HK-2 (cell line): ENCODE measurements around the gene KRTAP10-12.

Experiments
- DNase-seq: peaks from one replicate; pipeline ENCODE4 v3.0.0-alpha.2; 2018; ENCODE audit not compliant: unreplicated experiment

KRTAP10-12 gene

DNA sequence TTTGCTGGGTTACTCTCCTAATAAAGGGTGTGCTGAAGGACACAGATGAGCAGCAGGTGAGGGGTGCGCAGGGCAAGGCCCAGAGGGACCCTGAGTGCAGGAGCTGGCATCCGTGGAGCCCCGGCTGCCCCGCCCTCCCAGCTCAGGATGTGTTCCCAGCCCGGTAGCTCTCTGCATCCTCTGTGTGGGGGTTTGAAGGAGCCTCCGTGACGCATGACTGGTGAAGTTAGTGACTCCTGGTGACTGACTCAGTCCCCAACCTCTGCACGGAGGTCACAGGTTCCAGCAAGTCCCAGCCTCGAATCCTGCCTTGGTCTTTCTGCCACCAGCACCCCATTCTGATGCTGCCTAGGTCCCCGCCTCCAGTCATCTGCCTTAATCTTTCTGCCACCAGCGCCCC, 36.0 kb downstream of the KRTAP10-12 start:
- no peak for DNase-seq

DNA sequence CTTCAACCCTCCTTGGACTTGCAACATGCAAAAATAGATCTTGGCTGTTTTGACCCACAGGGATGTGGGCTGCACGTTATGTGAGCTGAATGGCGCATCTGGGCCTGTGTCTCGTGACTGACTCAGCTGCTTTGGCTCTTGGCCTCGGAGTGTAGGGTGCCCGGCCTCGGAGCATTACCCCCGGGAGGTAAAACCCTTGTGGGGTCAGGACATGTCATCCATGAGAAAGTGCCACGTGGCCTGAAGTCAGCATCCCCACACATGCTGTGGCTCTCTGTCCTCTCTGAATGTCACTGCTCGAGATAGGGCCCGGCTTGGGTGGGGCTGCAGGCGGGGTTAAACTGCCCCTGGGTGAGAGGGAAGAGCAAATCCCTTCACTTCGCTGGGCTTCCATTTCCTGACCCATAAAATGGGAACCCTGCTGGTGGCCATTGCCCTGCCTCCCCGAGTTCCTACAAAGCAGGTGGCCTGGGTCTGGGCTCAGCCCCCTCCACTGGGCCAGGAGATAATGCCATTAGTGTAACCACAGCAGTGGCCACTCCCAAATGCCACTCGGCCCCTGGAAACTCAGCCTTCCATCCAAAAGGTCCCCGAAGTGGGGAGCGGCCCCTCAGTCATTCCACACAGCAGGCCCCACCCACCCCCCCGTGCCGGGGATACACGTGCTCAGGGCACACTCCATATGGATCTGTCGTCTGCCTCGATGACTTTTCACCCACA, 37.2 kb downstream of the KRTAP10-12 start:
- DNase-seq: no peak

DNA sequence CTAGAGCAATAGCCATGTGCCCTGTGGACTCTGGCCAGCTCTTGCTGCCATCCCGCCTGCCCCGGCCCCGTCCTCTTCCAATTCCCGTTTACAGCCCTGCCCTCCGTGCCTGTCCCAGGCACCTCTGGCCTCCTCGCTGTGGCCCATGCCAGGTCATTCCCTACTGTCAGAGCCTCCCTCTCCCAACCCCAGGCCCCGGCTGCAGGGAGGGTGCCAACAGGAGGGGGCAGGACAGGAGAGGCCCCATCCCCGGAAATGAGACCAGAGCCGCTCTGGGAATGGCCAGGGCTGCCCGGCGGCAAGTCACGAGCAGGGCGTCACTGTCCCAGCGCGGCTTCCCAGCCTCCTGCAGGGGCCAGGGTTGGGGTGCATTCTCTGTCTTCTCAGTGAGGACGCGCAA, 37.9 kb downstream of the KRTAP10-12 start:
- DNase-seq: no peak

DNA sequence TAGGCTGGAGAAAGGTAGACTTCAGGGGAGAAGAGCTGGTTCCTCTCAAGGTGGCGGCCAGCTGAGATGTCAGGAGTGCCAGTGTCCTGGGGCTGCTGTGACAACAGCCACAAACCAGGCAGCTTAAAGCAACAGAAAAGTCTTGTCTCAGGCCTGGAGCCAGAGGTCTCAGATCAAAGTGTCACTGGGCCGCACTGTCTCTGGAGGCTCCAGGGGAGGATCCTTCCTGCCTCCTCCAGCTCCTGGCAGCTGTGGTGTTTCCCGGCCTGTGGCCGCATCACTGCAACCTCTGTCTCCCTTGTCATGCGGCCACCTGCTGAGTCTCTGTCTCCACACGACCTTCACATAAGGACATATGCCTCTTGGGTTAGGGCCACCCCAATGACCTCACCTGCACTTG, 38.8 kb downstream of the KRTAP10-12 start:
- DNase-seq: no peak

DNA sequence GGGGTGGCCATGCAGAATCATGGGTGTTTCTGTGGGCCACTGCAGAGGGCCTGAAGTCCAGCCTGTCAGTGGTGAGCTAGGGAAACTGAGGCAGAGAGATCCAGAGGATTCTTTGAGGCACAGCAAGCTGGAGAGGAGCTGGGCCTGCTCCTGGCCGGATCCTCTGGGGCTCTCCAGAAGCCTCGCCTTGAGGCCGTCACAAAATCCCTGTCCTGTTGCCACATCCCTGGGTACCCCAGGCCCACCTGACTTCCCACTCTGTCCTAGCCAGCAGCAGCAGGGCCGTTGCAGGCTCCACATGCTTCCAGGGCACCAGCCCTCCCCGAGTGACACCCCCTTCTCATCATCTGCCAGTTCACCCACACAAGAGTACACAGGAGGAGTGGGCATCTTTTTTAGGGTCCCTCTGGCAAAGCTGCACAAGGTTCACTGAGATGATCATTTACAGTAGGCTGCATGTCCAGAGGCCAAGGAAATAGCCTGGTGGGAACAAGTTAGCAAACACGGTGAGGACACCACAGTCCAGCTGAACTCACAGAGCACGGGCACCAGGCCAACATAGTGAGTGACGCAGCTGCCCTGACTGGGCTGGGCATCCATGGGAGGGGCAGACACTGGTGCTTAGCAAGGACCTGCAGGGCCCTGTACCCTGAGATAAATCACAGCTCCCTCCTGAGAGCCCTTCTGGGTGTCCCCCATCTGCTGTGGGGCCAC, 39.5 kb downstream of the KRTAP10-12 start:
- no peak for DNase-seq

DNA sequence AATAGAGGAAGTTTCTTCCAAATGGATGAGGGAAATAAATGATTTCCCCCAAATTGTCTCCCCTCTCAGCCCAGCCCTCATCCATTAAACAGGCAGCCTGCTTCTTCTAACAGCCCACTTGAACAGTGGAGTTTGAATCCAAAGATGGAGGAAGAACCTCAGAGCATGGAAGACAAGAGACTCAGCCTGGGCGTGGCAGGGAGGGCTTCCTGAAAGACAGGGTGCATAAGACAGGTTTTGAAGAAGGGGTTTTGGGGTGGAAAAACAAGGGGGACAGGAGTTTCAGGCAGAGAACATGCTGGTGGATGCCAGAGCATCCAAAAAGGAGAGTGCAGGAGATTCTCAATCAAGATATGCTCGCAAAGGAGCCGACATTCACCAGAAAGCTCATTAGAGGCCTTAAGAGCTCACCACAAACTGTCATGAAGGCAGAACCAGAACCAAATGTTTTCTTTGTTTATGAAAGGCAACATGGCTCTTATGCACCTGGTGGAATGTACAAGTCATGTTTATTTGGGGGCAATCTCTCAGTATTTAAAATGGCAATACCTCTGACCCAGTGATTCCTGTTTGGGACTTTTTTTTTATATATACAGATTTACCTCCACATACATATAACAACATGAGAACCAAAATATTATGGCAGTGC, 40.9 kb downstream of the KRTAP10-12 start:
- DNase-seq: no peak

DNA sequence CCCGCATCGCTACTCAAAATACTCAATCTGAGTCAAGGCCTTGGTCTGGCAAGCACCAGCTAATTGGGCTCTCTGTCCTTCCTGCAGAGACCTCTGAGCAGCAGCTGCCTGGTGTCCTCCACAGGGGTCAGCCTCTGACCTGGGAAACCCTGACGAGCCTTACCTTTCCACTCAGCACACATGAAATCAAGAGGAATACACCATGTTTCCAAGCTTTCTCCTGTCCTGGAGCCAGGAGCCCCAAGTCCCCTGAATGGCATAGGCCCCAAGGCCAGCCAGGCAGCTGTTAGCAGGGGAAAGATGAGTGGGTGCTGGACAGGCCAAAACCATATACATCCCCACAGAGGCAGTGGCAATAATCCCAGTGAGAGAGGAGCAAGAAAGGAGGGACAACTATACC, 41.6 kb downstream of the KRTAP10-12 start:
- DNase-seq: no peak

DNA sequence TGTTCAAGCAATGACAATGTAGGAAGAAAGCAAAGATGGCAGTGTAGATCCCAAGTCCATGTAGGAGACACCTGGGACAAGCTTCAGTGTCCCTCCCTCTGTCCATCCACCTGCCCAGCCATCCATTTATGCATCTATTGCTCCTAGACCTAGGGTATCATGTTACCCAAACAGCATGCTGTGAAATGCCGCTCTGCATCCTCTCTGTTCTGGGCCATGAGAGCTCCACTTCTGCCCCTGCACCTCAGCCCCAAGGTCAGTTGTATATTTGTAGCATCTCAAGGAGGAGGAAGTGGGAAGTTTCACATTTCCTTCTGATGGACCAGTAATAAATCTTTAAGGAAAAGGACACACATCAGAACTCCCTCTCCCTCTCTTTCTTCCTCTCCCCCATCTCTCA, 42.3 kb downstream of the KRTAP10-12 start:
- no peak for DNase-seq

DNA sequence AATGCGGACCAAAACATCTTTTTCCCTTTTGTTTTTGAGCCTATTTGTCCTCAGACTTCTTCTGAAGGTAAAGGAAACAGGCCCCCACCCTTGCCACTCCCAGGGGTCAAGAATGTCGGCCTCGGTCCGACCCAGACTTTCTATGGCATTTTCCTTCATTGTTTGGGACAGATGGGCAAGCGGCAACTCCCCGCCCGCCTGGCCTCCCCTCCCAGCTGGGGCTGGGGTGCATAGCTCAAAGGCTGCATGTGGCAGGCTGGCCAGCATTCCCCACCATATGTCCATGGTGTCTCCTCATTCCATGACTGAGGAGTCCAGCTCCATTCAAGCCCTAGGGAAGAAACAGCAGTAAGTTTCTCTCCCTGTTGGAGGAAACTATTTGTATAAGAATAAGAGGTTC, 43.8 kb downstream of the KRTAP10-12 start:
- DNase-seq: no peak

DNA sequence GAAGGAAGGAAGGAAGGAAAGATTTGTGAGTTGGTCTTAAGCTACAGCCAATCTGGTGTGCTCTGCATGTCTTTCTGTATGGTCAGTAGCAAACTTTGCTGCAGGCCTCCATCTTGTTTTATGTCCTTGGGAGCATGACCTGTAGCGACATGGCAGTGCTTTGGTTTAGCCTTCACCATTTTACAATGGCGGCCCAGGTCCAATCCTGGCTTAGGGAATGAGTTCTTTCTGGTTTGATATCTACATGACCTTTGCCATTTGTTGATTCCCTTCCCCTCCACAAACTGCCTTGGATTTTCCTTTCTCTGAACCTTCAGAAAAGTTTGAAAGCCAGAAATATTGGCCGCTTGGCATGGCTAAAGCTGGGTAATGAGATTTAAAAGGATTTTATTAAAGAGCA, 44.9 kb downstream of the KRTAP10-12 start:
- no peak for DNase-seq

DNA sequence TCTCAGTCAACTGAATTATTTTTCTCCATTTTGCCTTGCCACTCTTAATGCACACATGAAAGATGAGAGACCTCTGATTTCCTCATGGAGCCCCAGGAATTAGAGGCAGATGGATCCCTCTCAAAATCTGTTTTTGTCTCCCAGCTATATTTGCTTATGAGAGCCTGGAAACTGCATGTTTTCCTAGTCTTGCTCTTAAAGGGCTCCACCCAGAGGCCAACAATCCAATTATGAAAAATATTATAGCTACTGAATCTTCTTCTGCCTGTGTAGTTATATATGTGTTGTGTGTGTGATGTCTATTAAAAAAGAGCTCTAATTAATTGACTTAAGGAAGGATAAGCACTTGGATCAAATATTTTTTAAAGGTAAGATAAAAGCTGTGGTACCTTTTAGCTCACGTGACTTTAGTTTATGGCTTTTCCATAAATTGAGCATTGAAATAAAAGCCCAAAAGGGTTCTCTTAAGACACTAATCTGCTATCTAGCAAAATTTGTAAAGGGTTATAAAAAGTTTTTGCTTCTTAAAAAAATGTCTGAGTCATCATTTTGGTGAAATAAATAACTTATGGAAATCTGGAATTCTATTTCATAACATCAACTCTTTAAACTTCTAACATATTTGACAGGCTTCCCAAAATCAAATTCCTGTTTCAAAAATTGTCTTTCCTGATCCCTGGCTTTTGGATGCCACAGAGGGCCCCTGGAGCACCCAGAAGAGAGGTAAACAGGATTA, 45.6 kb downstream of the KRTAP10-12 start:
- DNase-seq: no peak
